AG20443 (cell line): Measurements from ENCODE around the gene NSG2.

Source experiments
- DNase-seq: peaks from one replicate; pipeline ENCODE4 v3.0.0; 2012; ENCODE audit warnings: low spot score, mixed read lengths

NSG2 gene

DNA sequence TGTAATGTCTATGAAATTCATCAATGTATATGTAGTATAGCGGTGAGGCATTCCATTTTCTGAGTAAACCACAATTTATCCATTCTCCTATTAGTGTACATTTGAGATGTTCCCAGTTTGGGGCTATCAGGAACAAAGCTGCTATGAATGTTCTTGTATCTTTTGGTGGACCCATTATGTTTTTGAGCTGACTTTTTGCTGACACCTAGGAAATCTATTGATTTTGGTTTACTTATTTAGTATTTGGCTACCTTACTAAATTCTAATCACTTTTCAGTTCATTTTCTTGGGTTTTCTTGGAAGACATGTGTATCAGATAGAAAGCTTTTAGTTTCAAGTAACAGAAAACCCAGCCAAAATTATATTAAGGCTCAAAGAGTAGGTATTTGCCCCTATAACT, 13.7 kb downstream of the NSG2 start:
- DNase-seq, result no peak

DNA sequence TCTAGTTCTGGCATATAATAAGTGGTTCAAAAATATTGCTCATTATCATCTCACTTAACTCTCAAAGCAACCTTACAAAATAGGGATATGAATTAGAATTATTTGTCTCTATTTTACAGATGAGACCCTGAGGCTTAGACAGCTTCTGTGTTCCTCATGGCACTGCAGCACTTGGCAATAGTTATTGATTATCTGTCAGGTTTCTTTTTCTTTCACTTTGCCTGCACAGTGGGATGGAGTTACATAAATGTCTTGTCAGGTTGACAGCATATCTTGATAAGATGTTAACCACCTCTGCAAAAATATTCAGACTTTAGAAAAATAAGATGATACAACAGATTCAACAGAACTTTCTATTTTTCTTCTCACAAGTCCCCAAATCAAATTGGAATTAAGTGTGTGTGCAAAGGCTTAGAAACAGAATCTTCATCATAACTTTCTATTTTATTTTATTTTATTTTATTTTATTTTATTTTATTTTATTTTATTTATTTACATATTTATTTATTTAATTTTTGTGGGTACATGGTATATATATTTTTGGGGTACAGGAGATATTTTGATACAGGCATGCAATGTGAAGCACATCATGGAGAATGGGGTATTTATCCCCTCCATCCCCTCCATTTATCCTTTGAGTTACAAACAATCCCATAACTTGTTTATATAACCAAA, 17.7 kb downstream of the NSG2 start:
- no peak for DNase-seq

DNA sequence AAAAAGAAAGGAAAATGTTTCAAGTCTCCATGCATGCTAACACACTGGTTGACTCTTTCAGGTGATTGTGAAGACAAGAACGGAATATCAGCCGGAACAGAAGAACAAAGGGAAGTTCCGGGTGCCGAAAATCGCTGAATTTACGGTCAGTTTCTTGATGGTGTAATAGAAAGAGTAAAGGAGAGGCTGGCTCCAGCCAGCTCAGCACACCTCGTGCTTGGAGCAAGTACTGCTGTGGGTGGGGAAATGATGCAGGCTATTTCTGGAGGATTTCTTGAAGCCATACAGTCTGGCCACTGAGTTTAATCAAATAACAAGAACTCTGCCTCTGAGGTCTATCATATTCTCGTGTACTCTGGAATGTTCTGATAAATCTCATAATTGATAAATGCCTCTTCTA, 18.7 kb downstream of the NSG2 start:
- no peak for DNase-seq

DNA sequence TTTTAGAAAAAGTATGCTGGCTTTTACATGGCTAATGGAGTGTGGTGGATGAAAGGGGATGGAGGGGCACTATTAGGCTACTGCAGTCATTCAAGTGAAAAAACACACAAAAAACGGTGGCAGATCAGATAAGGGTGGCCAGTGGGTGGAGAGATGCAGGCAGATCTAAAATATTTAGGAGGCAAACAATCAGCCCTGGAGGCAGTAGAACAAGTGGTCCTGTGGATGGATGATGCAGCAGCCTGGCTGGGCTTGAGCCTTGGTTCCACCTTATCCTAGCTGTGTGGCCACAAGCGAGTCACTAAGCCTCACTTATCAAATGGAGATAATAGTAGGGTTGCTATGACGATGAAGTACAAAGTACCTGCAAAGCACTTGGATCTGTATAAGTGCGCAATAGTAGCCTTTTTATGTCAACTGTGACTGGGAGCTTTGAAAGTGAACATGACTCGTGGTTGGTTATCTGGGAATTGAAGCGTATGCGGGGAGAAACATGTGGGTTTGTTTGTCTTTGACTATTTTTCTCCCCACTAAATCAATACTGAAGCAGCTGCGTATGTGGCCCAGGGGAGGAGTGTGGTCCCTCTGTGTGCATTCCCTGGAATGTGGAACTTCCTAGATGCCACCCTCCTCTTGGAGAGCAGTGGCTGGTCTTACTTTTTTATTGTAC, 20.2 kb downstream of the NSG2 start:
- no peak for DNase-seq

DNA sequence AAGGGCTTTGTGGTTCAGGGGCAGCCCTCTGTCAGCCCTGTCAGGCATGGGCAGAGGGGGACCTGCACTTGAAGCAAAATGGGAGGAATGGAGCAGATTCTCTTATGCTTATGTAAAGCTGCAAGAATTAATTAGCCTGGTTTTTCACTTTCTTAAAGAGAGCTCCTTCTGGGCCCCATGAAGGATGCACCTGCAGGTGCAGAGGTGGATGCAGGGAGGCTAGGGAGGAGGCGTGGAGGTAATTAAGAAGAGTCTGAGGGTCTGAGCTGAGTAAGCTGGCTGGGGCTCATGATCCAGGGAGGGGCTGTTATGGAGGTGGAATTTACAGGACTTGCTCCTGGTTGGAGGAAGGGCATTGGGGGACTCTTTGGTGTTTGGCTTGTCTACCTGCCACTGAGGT, 22.0 kb downstream of the NSG2 start:
- no peak for DNase-seq

DNA sequence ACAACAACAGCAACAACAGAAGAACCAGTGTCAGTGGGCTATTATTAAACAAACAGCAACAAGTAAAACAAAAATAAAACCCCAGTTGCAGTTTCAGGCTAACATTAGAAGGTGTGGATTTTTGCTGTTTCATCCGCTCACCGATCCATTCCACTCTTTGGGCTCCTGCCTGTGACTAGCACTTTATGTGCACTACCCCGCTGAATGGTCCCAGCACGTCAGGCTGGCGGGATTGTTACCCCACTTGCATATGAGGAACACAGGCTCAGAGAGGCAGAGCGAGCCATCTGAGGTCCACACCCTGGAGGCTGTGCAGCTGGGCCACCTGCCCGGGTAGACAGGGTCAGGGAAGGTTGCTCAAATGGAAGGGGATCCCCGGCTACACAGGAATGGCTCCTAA, 26.0 kb downstream of the NSG2 start:
- DNase-seq, result no peak

DNA sequence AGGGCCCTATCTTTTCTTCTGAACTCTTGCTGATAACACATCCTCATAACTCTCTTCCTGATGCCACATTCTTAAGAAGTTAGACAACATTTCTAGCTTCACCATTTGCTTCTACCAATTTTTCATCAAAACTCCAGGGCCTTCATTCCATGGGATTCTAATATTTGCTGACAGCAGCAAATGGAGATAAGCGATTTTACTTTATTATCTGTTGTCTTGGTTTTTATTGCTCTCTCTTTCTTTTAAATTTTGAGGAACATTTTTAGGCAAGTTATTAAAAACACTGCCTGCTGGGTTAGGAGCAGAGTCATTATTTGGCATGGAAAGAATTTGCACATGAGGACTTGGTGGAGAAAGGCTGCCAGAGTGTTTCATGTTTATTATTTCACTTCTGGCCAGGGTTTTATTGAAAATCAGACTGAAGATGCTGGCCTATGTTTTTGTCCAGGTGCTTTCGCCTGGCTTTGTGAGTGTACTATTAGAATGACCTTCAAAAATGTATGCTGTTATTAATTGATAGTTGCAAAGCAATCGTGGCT, 27.7 kb downstream of the NSG2 start:
- DNase-seq, result no peak

DNA sequence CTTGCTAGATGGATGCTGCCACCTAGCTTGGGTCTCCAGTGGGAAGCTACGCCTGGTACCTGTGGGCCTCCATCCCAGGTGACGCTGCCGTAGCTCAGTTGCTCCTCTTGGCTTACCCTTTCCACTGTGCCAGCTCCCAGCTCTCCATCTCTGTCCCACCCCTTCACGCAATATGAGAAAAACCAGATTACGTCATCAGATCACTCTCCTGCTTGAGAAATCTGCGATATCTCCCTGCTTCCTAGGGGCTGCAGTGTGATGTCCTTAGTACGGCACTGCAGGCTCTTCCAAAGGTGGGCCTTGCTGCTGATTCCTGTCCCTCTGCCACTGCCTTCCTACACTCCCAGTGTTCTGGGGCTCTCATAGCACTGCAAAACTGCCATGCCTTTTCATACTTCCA, 28.9 kb downstream of the NSG2 start:
- DNase-seq, result no peak

DNA sequence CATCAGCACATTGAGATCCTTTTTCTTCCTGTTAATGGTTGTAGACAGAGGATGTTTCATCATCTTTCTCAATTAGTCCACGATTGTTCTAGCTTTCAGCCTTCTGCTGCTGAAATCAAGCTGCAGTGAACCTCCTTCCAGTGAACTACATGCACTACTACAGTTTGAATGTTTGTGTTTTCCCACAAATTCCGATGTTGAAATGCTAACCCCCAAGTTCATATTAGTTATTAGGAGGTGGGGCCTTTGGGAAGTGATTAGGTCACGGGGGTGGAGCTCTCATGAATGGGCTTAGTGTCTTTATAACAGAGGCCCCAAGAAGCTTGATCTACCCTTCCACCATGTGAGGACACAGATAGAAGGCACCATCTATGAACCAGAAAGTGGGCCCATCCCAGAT, 32.9 kb downstream of the NSG2 start:
- DNase-seq, result no peak

DNA sequence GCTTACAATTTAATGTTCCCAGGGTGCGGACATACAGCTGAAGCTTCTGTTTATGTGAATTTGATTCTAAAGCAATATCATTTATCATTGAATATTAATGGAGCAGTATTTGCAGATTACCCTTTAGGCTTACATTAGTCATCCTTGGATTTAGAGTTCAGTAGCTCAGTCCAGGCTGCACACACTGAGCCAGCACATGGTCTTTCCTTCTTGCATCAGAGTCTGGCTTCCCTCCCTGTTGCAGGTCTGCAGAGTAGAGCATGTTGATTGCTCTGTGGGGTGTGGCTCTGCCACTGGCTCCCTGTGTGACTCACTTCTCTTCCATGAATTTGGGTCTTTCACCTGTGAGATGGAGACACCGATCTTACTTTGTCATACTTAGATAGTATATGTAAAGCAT, 36.8 kb downstream of the NSG2 start:
- DNase-seq, result no peak

DNA sequence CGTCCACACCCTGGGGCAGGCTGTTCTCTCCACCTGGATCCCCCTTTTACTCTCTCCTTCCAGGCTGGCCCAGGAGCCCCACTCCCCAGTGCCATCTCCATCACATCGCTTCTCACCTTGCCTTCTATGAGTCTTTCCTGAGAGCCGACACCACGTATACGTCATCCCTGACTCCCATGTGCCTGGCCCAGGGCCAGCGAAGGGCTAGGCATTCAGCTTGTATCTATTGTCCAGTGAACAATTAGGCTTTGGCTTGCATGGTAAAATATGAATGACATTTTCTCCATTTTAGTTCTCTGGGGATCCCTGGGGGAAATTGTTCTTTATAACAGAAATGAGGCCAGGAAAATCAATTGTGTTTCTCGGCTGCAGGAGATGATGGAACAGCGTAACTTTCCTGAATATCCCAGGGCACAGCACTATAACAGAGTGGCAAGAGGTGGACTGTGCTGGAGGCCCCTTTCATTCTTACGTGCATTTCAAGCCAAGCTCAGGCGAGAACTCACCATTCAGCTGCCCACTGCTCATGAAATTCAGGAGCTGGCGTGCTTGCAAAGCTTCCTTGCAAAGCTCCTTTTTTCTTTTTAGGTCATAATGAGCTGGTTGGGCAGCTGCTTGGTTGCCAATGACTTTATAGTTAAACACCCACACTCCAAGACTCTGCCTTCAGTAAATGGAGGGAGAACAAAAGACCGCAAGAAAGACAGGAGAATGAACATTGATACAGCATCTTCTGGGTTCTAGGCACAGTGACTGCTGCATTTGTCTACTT, 37.7 kb downstream of the NSG2 start:
- DNase-seq, result no peak

DNA sequence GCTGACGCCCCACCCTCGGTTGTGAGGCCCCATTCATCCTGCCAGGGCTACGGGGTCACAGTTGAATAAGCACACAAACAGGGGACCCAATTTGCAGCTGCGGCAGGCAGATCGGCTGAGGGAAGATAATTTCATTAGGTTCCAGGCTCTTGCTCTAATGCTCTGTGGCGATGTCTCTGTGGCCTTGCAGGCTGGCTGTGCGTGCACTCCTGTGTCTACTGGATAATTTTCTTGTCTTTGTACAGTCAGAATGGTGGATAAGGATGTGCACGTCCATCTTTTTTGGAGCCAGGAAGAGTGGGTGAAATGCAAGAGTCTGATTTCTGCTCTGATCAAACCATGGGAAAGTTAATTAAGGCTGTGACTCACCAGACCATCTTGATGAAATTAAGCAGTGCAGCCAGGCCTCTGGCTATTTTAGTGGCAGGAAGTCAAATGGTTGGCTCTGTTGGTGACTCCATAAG, 39.2 kb downstream of the NSG2 start:
- no peak for DNase-seq

DNA sequence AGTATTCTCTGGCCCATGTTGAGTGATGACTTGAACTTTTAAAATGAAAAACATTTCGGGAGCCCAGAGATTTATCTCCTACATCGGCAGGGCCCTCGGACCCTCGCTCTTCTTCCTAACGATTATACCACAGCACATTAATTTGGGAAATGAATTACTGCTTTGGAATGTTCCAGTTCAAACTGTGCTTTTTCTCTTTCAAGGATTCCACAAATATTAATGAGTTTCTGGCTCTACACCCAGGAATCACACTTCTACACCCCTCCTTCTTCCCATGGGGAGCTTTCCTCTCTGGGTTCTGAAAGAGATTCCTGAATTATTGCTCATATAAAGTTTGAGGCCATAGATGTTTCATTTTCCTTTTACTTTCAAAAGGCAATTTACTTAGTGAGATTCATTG, 41.2 kb downstream of the NSG2 start:
- peak; percentile 49 for DNase-seq

DNA sequence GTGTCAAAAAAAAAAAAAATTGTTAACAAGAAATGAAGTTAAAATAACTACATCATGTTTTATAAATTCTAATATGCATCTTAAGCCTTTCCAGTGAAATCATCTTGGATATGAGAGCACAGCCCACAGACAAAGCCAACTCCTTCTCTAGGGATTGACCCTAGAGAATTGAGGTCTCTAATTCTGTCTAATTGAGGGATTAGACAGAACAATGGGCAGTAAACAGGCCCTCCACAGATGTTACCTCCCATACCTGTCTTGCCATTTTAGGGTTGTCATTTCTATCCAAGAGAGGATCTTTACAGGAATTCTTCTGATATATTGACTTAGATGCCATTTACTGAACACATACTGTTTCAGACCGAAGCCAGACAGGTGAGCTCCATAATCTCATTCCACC, 42.3 kb downstream of the NSG2 start:
- DNase-seq, result no peak

DNA sequence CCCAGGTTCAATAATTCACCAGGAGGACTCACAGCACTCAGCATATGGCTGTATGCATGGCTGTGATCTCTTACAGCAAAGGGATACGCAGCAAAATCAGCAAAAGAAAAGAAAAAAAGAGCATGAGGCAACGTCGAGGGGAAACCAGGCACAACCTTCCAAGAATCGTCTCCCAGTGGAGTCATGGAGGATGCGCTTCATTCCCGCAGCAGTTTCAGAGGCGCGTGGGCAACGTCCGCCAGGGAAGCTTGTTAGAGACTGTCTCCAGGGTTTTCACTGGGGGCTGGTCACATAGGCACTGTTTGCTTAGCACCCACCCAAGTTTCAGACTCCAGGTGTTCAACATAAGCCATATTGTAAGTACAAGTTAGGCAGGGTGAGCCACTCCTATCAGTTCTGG, 44.6 kb downstream of the NSG2 start:
- DNase-seq, result no peak

DNA sequence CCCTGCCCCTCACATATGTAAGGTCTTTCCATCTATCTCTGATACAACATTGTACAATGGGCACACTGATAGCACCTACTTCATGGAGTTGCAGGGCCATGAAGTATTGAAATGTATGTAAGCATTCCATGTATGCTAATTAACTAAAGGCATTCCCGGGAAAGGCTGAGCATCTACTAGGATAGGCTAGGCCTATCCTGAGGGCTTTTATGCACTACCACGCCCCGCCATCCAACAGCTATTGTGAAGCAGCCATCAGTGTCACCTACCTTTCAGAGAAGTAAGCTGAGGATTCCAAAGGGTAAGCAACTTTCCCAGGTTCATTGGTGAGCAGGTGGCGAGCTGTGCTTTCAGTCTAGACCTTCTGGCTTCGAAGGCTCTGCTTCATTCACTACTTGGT, 47.6 kb downstream of the NSG2 start:
- DNase-seq, result no peak

DNA sequence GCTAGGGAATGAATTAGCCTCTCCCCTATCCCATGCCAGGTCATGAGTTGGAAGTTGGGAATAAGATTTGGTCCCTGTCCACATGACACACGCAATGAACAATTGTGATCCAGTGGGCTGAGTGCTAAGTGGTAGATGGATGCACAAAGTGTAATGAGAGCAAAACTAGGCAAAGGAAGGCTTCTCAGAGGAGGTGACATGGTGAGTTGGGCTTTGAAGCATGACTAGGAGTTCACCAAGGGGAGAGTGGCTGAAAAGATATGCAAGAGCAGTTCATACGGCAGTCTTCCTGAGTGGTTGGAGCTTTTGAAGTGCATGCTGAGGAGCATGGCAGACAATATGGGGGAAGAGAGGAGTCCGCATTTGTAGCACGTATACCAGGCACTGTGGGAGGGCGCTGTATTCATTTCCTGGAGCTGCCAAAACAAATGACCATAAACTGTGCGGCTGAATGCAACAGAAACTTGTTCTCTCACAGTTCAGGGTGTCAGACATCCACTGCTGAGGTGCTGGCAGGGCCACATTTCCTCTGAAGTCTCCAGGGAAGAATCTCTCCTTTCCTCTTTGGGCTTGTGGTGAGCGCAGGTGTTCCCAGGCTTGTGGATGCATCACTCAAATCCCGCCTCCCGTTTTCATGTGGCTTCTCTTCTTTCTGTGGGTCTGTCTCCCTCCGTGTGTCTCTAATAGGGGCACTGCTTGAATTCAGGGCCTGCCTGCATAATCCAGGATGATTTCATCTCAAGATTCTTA, 49.5 kb downstream of the NSG2 start:
- DNase-seq, result no peak

DNA sequence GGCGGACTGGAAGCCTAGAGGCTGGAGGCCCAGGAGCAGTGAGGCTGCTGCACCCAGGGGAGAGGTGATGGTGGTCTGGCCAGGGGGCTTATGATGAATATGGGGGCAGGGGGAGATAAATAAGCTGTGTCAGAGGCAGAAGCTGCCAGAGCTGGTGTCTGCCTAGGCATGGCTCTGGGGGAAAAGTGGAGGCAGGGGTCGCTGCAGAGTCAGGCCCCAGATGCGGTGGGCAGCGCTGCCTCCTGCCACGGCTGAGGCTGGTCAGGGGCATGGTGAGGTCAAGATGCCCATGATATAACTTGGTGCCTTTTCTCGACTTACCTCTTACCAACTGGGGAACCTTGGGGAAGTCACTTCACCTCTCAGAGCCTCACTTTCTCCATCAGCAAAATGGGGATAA, 51.1 kb downstream of the NSG2 start:
- no peak for DNase-seq

DNA sequence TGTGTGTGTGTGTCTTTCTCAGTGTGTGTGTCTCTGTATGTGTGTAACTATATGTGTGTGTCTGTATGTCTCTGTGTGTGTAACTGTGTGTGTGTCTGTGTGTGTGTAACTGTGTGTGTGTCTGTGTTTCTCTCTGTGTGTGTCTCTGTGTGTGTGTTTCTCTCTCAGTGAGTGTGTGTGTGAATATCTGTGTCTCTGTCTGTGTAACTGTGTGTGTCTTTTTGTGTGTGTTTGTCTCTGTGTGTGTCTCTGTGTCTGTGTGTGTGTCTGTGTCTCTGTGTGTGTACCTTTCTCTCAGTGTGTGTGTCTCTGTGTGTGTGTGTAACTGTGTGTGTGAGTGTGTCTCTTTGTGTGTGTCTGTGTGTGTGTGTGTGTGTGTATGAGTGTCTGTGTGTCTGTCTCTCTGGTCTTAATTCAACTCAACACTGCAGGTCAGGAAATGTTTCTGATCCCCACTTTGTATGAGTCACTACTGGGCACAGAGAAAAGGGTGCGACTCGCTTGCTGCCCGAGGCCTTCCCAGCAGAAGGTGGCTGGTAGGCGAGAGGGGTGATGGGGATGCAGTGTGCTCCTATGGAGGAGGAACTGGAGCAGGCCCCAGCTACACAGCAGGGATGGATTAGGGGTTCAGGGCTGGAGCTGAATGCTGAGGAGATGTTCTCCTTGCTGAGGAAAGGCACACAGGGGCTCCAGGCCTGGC, 52.1 kb downstream of the NSG2 start:
- peak; percentile 53 for DNase-seq

DNA sequence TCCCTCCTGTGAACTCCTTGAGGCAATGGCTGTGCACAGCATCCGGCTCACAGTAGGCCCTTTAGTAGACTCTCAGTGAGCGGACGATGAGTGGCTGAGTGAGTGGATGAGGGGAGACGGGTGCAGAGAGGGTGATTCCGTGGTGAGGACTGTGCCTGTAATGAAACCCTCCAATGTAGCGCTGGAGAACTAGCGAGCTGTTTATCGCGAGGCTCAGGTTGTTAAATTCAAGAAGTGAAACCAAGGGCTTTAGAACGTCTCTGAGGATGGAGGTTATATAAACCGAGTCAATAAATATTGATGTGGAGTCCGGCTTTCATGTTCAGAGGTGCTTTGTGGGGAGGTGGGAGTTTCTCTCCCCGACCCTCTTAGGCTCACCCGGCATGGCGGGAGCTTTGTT, 53.2 kb downstream of the NSG2 start:
- DNase-seq, result no peak

DNA sequence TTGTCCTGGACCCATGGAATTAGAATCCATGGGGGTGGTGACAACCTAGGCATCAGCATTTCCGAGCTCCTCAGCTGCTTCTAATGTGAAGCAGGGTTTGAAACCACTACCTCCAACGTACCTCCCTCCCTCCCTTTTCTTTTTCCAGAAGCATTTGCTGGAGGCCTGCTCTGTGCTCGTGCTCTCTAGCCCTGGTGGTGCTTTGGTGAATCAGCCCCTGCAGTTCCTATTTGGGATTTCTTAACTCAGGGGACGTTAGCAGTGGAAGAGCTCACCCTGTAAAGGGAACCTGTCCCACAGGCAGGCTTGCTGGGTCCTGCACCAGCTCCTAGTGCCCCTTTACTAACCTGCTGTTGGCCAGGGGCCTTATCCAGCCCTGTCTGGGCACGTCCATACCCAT, 55.0 kb downstream of the NSG2 start:
- DNase-seq, result no peak
